HepG2 (cell line): ENCODE results near the gene CLNS1A. TPM values are rescaled to one million over a fixed set of nuclear protein-coding genes. Genes with fewer than 3 reads are reported as not detected.

ENCODE experiments used
- ATAC-seq: fragments of 200-7000 bp; cut with Tn5 transposase; 3 replicates; pipeline ENCODE4 v1.9.1; 2020; ENCODE audit warnings: mild to moderate bottlenecking, moderate library complexity
- BruUV-seq: library from RNA; stranded (reverse); fragments of 400-500 nt; replicated peaks from 2 replicates; lab custom pipeline; 2021; lab: Mats Ljungman, UMichigan
- CTCF ChIA-PET: fragments of 300-600 bp; formaldehyde crosslinking; extraction: SDS; loops from one replicate; lab custom pipeline; 2021; ENCODE audit warnings: low total read pairs, inconsistent platforms, low intra/inter-chr PET ratio; lab: Yijun Ruan, JAX
- POLR2A ChIA-PET: fragments of 350-600 bp; sonication (Branson Sonifier 250); formaldehyde crosslinking; loops from one replicate; lab custom pipeline; 2020; ENCODE audit warnings: antibody characterized with exemption, inconsistent platforms; lab: Yijun Ruan, JAX
- DNase-seq: peaks from one replicate; pipeline ENCODE4 v3.0.0-alpha.2; 2015; ENCODE audit warnings: low spot score
- FAIRE-seq: peaks from 3 replicates; lab custom pipeline; 2011; peaks lifted over from hg19 to GRCh38; lab: Jason Lieb, UNC
- H2AFZ ChIP-seq: one replicate; pipeline ENCODE4 v1.6.1; 2011; ENCODE audit warnings: low read length, inconsistent platforms
- H3K27ac ChIP-seq: fragments of 300-600 bp; 3 replicates; pipeline ENCODE4 v1.8.0; 2011; ENCODE audit warnings: mixed run types, mild to moderate bottlenecking, mixed read lengths, low read length, inconsistent platforms; ENCODE audit not compliant: insufficient read depth; ENCODE audit errors: extremely low read length
- H3K27me3 ChIP-seq, 2 experiments: fragments of 200-600 bp in 1 of 2; 2 replicates in 1 of 2; 3 replicates in 1 of 2; pipeline versions ENCODE4 v1.6.0 to v1.8.0; 2011; ENCODE audit warnings: low read length in 2 of 2, mild to moderate bottlenecking in 2 of 2, moderate library complexity in 2 of 2, inconsistent platforms in 1 of 2; ENCODE audit not compliant: insufficient read depth in 2 of 2, control insufficient read depth in 1 of 2
- H3K36me3 ChIP-seq, 2 experiments: fragments of 200-600 bp in 1 of 2; replicated peaks in 1 of 2; 2 replicates in 1 of 2; 3 replicates in 1 of 2; pipeline versions ENCODE4 v1.5.1 to v1.8.0; 2011; ENCODE audit warnings: low read length in 2 of 2, inconsistent platforms in 1 of 2; ENCODE audit not compliant: insufficient read depth in 2 of 2, control insufficient read depth in 1 of 2
- H3K4me1 ChIP-seq: 2 replicates; pipeline ENCODE4 v1.5.1; 2012; ENCODE audit warnings: low read length, inconsistent platforms; ENCODE audit not compliant: insufficient read depth
- H3K4me2 ChIP-seq: 2 replicates; pipeline ENCODE4 v1.6.0; 2011; ENCODE audit warnings: low read depth, low read length, inconsistent platforms
- H3K4me3 ChIP-seq, 3 experiments: fragments of 200-600 bp in 1 of 3; sonication (generic), shearing (Covaris generic) in 1 of 3; replicated peaks in 1 of 3; 2 replicates each; pipeline ENCODE4 v1.5.1; 2011 to 2016; ENCODE audit warnings: low read length in 3 of 3, inconsistent platforms in 2 of 3, low read depth in 2 of 3, mild to moderate bottlenecking in 2 of 3, control low read depth in 1 of 3, mixed read lengths in 1 of 3; ENCODE audit not compliant: insufficient read depth in 1 of 3
- H3K79me2 ChIP-seq: one replicate; pipeline ENCODE4 v1.6.1; 2011; ENCODE audit warnings: low read length, inconsistent platforms; ENCODE audit not compliant: insufficient read depth
- H3K9ac ChIP-seq: 2 replicates; pipeline ENCODE4 v1.6.0; 2011; ENCODE audit warnings: mild to moderate bottlenecking, low read depth, low read length, inconsistent platforms; ENCODE audit not compliant: insufficient read depth
- H3K9me3 ChIP-seq: 2 replicates; pipeline ENCODE4 v1.5.1; 2012; ENCODE audit warnings: mild to moderate bottlenecking, low read length
- H4K20me1 ChIP-seq: 2 replicates; pipeline ENCODE4 v1.6.0; 2011; ENCODE audit warnings: inconsistent platforms, mild to moderate bottlenecking, low read length, moderate library complexity; ENCODE audit not compliant: insufficient read depth
- ATF7-NPFF ChIP-seq: sonication (generic); formaldehyde crosslinking; IDR thresholded peaks from 2 replicates; pipeline ENCODE4 v1.8.1; 2023; ENCODE audit warnings: mild to moderate bottlenecking, low read depth, missing genetic modification reagents, moderate library complexity
- CHD2 ChIP-seq: IDR thresholded peaks from 2 replicates; pipeline ENCODE4 v1.6.1; 2011; ENCODE audit warnings: low read depth, low read length, improper control_type of control experiment
- HDAC6 ChIP-seq: fragments of 200-600 bp; sonication (generic); IDR thresholded peaks from 2 replicates; pipeline ENCODE4 v1.7.0; 2017; ENCODE audit warnings: mild to moderate bottlenecking, antibody characterized with exemption, low read length, low read depth
- HOXA7 ChIP-seq: sonication (generic); formaldehyde crosslinking; IDR thresholded peaks from 2 replicates; pipeline ENCODE4 v1.8.1; 2022; ENCODE audit warnings: mild to moderate bottlenecking, missing genetic modification reagents, moderate library complexity
- JARID2 ChIP-seq: sonication (generic); formaldehyde crosslinking; IDR thresholded peaks from 2 replicates; pipeline ENCODE4 v1.8.1; 2023; ENCODE audit warnings: missing genetic modification reagents, inconsistent platforms; ENCODE audit not compliant: insufficient replicate concordance
- KAT2B ChIP-seq: fragments of 150-350 bp; IDR thresholded peaks from 2 replicates; pipeline ENCODE4 v1.6.1; 2014; ENCODE audit warnings: low read depth, low read length, borderline replicate concordance
- NFKB2 ChIP-seq: sonication (generic); formaldehyde crosslinking; IDR thresholded peaks from 2 replicates; pipeline ENCODE4 v1.4.0; 2020; ENCODE audit warnings: missing genetic modification reagents, borderline replicate concordance
- RFXAP ChIP-seq: sonication (generic); formaldehyde crosslinking; IDR thresholded peaks from 2 replicates; pipeline ENCODE4 v1.4.0; 2020; ENCODE audit warnings: missing genetic modification reagents, borderline replicate concordance
- SMAD9 ChIP-seq: sonication (generic); formaldehyde crosslinking; IDR thresholded peaks from 2 replicates; pipeline ENCODE4 v1.5.1; 2020; ENCODE audit warnings: mild to moderate bottlenecking, missing genetic modification reagents
- ZNF230 ChIP-seq: sonication (generic); formaldehyde crosslinking; IDR thresholded peaks from 2 replicates; pipeline ENCODE4 v1.4.0; 2020; ENCODE audit warnings: mild to moderate bottlenecking, missing genetic modification reagents
- ZNF761 ChIP-seq: sonication (generic); formaldehyde crosslinking; conservative IDR thresholded peaks from 2 replicates; pipeline ENCODE4 v1.4.0; 2020; ENCODE audit warnings: mild to moderate bottlenecking, missing genetic modification reagents
- ZNF83 ChIP-seq: sonication (generic); formaldehyde crosslinking; IDR thresholded peaks from 2 replicates; pipeline ENCODE4 v1.4.0; 2020; ENCODE audit warnings: missing genetic modification reagents, mild to moderate bottlenecking, borderline replicate concordance
- WGBS: methylation state at CpG from one replicate; pipeline ENCODE4 v1.1.6; 2017; ENCODE audit warnings: low lambda C conversion rate; 5-methylcytosine and 5-hydroxymethylcytosine counted together
- in situ Hi-C: cut with HindIII; loops from 2 replicates; pipeline ENCODE4 v1.10.0; 2017; ENCODE audit warnings: low pct_unique_long_range_greater_than_20kb; ENCODE audit not compliant: extremely low pct_ligation_motif_present
- intact Hi-C: fragments of 100-400 bp; cut with micrococcal nuclease; formaldehyde crosslinking; loops from one replicate; pipeline ENCODE4 v1.10.0; 2022; ENCODE audit not compliant: unreplicated experiment
- polyA plus RNA-seq, 8 experiments: library from polyadenylated mRNA; depleted of rRNA in 3 of 8; stranded (reverse) in 7 of 8; unstranded in 1 of 8; fragments of >200 nt; fragmentation: Illumina TruSeq in 4 of 8; extraction: Trizol in 4 of 8; gene quantifications; 2 replicates each; pipeline versions ENCODE4 v1.2.1 to v1.2.3, GENCODE V29; 2011 to 2016; ENCODE audit warnings: low read depth in 4 of 8, missing spikeins in 1 of 8, mixed read lengths in 1 of 8; ENCODE audit not compliant: insufficient read depth in 1 of 8
- total RNA-seq, 5 experiments: library from RNA; depleted of rRNA; stranded (reverse); fragments of >200 nt; fragmentation: Illumina TruSeq; extraction: Trizol; gene quantifications; 2 replicates each; pipeline ENCODE4 v1.2.3, GENCODE V29; 2016; ENCODE audit warnings: low read depth in 1 of 5
- TF ChIP-seq, protein P1 (sequence below): IDR thresholded peaks from 2 replicates; pipeline ENCODE4 v1.6.1; 2016; ENCODE audit warnings: missing genetic modification reagents, missing compliant biosample characterization
- TF ChIP-seq, protein P2 (sequence below): sonication (generic); formaldehyde crosslinking; IDR thresholded peaks from 2 replicates; pipeline ENCODE4 v1.8.0; 2023; ENCODE audit warnings: mild to moderate bottlenecking, missing genetic modification reagents
- TF ChIP-seq, protein P3 (sequence below): sonication (generic); formaldehyde crosslinking; IDR thresholded peaks from 2 replicates; pipeline ENCODE4 v1.5.1; 2020; ENCODE audit warnings: mild to moderate bottlenecking, missing genetic modification reagents, borderline replicate concordance

CLNS1A gene
- total and polyA plus RNA-seq, 2 of the 13 experiments (the other 11 are each of a cell fraction or from before 2014, with no cell fraction given): 158 to 219 TPM

DNA sequence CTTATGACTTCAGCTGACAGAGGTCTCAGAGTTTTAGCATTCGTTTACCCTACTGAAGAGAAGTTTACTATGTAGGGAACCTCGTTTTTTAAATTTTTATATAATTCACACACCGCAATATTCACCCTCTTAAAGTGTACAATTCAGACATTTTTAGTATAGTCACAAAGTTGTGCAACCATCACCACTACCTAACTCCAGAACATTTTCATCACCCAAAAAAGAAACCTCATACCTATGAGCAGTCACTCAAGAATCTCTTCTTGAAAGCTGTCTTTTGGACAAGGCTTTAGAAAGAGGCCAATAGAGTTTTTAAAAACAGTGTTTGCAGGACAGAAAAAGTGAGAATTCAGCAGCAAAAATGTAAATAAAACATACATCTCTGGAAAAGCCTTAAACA lies 39.5 kb upstream of the CLNS1A start (continued):
- TF ChIP-seq, protein P1, sequence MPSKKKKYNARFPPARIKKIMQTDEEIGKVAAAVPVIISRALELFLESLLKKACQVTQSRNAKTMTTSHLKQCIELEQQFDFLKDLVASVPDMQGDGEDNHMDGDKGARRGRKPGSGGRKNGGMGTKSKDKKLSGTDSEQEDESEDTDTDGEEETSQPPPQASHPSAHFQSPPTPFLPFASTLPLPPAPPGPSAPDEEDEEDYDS (CRISPR knock-in tag): no peak
- TF ChIP-seq, protein P2, sequence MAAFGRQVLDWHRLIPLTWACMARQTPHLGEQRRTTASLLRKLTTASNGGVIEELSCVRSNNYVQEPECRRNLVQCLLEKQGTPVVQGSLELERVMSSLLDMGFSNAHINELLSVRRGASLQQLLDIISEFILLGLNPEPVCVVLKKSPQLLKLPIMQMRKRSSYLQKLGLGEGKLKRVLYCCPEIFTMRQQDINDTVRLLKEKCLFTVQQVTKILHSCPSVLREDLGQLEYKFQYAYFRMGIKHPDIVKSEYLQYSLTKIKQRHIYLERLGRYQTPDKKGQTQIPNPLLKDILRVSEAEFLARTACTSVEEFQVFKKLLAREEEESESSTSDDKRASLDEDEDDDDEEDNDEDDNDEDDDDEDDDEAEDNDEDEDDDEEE (CRISPR knock-in tag): no peak
- no peak for TF ChIP-seq SMAD9
- no peak for TF ChIP-seq HOXA7 (CRISPR knock-in tag)
- TF ChIP-seq CHD2: no peak
- no peak for TF ChIP-seq ZNF230 (CRISPR knock-in tag)
- no peak for TF ChIP-seq ATF7-NPFF (CRISPR knock-in tag)
- no peak for TF ChIP-seq KAT2B
- TF ChIP-seq JARID2 (CRISPR knock-in tag): no peak
- TF ChIP-seq ZNF83 (CRISPR knock-in tag): no peak
- no peak for TF ChIP-seq RFXAP
- TF ChIP-seq HDAC6: no peak

DNA sequence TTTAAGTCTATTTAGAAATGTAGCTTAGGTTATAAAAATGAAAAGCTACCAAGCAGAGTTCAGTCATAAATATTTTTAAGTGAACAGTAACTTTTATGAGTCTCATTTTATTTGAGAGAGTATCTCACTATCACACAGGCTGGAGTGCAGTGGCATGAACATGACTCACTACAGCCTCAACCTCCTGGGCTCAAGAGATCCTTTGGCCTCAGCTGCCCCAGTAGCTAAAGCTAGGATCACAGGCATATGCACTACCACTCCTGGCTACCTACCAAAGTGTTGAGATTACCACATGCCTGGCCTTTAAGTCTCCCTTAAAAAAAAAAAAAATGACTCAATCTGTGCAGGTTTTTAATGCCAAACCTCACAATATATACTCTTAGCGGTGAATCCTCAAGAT lies 34.7 kb upstream of the CLNS1A start:
- Histone ChIP-seq H3K4me2 (no peak overlapping the region), H3K27ac (no peak overlapping the region), H3K4me1 (peaks cover 26% of the 10 kb centered on the region), H4K20me1 (no peaks in the 10 kb centered on the region), H3K9me3 (no peaks in the 10 kb centered on the region), H3K36me3 (peaks cover 4 to 60% of the 10 kb centered on the region in 2 experiments), H3K4me3 (no peak overlapping the region), H2AFZ (no peak overlapping the region), H3K9ac (no peak overlapping the region), H3K79me2 (no peaks in the 10 kb centered on the region), H3K27me3 (no peaks in the 10 kb centered on the region)
- ATAC-seq (no peak), FAIRE-seq (no peak), DNase-seq (no peak)
- in situ Hi-C loops (no loop called here), intact Hi-C loops (no loop called here)
- TF ChIP-seq, protein P3, sequence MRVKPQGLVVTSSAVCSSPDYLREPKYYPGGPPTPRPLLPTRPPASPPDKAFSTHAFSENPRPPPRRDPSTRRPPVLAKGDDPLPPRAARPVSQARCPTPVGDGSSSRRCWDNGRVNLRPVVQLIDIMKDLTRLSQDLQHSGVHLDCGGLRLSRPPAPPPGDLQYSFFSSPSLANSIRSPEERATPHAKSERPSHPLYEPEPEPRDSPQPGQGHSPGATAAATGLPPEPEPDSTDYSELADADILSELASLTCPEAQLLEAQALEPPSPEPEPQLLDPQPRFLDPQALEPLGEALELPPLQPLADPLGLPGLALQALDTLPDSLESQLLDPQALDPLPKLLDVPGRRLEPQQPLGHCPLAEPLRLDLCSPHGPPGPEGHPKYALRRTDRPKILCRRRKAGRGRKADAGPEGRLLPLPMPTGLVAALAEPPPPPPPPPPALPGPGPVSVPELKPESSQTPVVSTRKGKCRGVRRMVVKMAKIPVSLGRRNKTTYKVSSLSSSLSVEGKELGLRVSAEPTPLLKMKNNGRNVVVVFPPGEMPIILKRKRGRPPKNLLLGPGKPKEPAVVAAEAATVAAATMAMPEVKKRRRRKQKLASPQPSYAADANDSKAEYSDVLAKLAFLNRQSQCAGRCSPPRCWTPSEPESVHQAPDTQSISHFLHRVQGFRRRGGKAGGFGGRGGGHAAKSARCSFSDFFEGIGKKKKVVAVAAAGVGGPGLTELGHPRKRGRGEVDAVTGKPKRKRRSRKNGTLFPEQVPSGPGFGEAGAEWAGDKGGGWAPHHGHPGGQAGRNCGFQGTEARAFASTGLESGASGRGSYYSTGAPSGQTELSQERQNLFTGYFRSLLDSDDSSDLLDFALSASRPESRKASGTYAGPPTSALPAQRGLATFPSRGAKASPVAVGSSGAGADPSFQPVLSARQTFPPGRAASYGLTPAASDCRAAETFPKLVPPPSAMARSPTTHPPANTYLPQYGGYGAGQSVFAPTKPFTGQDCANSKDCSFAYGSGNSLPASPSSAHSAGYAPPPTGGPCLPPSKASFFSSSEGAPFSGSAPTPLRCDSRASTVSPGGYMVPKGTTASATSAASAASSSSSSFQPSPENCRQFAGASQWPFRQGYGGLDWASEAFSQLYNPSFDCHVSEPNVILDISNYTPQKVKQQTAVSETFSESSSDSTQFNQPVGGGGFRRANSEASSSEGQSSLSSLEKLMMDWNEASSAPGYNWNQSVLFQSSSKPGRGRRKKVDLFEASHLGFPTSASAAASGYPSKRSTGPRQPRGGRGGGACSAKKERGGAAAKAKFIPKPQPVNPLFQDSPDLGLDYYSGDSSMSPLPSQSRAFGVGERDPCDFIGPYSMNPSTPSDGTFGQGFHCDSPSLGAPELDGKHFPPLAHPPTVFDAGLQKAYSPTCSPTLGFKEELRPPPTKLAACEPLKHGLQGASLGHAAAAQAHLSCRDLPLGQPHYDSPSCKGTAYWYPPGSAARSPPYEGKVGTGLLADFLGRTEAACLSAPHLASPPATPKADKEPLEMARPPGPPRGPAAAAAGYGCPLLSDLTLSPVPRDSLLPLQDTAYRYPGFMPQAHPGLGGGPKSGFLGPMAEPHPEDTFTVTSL (CRISPR knock-in tag): no peak
- no peak for TF ChIP-seq NFKB2 (CRISPR knock-in tag)
- TF ChIP-seq ZNF761 (CRISPR knock-in tag): no peak
- ChIA-PET CTCF (no interaction called here), POLR2A (no interaction called here)
- no TSS peak for BruUV-seq
- whole genome bisulfite sequencing: 88% methylated on average over 1 of the region's 1 CpG
